ENCODE results near the gene KLHL2.
"Not testable (repeated sequence)": the region's sequence is repeated elsewhere in the genome, so short reads cannot be mapped to it uniquely, and the experiment has no call there.

Gene KLHL2

GRCh38 chr4:165207431-165208220 lies at the start of gene KLHL2:
TSS of gene KLHL2 (plus strand) at chr4:165207561. CDS start at chr4:165207877, 316 bp downstream.
- no peak for TF ChIP-seq CTCF (conservative IDR thresholded peaks at IDR 0.05; ENCODE audit: low read length)
- peak within 1 kb of the TSS; percentile 83 for H3K4me3 ChIP-seq (ENCODE audit: low read length)
- DNase-seq (ENCODE audit: low read depth): peak; percentile 71

GRCh38 chr4:165158762-165159161 lies 48.6 kb upstream of the KLHL2 start:
- no peak for TF ChIP-seq CTCF (conservative IDR thresholded peaks at IDR 0.05; ENCODE audit: low read length)
- no peak overlapping the region for H3K4me3 ChIP-seq (ENCODE audit: low read length)
- DNase-seq (ENCODE audit: low read depth): no peak

- TF ChIP-seq CTCF (conservative IDR thresholded peaks at IDR 0.05; ENCODE audit: low read length): no peak
- DNase-seq (ENCODE audit: low read depth): no peak
- H3K4me3 ChIP-seq (ENCODE audit: low read length): no peak overlapping the region
Measured at GRCh38 chr4:165164257-165164656, 43.1 kb upstream of the KLHL2 start.

- H3K4me3 ChIP-seq (ENCODE audit: low read length); DNase-seq (ENCODE audit: low read depth): not testable (repeated sequence)
Measured at GRCh38 chr4:165166872-165167271, 40.5 kb upstream of the KLHL2 start.

GRCh38 chr4:165167650-165168049 lies 39.7 kb upstream of the KLHL2 start:
- H3K4me3 ChIP-seq (ENCODE audit: low read length): no peak overlapping the region
- TF ChIP-seq CTCF (conservative IDR thresholded peaks at IDR 0.05; ENCODE audit: low read length): no peak
- no peak for DNase-seq (ENCODE audit: low read depth)

- no peak for TF ChIP-seq CTCF (conservative IDR thresholded peaks at IDR 0.05; ENCODE audit: low read length)
- no peak for DNase-seq (ENCODE audit: low read depth)
- no peak overlapping the region for H3K4me3 ChIP-seq (ENCODE audit: low read length)
Measured at GRCh38 chr4:165170819-165171218, 36.5 kb upstream of the KLHL2 start.

GRCh38 chr4:165175470-165175869 lies 31.9 kb upstream of the KLHL2 start:
- H3K4me3 ChIP-seq (ENCODE audit: low read length); DNase-seq (ENCODE audit: low read depth): not testable (repeated sequence)

GRCh38 chr4:165175879-165176278 lies 31.5 kb upstream of the KLHL2 start:
- DNase-seq (ENCODE audit: low read depth): no peak
- no peak for TF ChIP-seq CTCF (conservative IDR thresholded peaks at IDR 0.05; ENCODE audit: low read length)
- no peak overlapping the region for H3K4me3 ChIP-seq (ENCODE audit: low read length)
